Neural progenitor cell (in vitro differentiated cells): ENCODE measurements around the gene LZTFL1.

Experiments used
- CTCF ChIP-seq: fragments of 200-600 bp; sonication (generic); IDR thresholded peaks from 2 replicates; pipeline ENCODE4 v1.5.1; 2017; ENCODE audit warnings: antibody characterized with exemption, mild to moderate bottlenecking
- EZH2 ChIP-seq: fragments of 200-600 bp; sonication (generic); IDR thresholded peaks from 2 replicates; pipeline ENCODE4 v1.6.1; 2017; ENCODE audit warnings: antibody characterized with exemption, mild to moderate bottlenecking, moderate library complexity
- EZH2phosphoT487 ChIP-seq: fragments of 200-600 bp; sonication (generic); IDR thresholded peaks from 2 replicates; pipeline ENCODE4 v1.6.1; 2017; ENCODE audit warnings: antibody characterized with exemption

- TF ChIP-seq CTCF, result no peak
- no peak for TF ChIP-seq EZH2phosphoT487
- TF ChIP-seq EZH2, result no peak
Measured at GRCh38 chr3:45794660-45795059, 47.3 kb downstream of the LZTFL1 start.
